Endothelial cell of umbilical vein (primary cell): ENCODE measurements around the gene LAMTOR4. TPM values are rescaled to one million over a fixed set of nuclear protein-coding genes. Genes with fewer than 3 reads are reported as not detected.

Experiments used
- BruUV-seq: library from RNA; stranded (reverse); fragments of 400-500 nt; replicated peaks from 2 replicates; lab custom pipeline; 2021; lab: Mats Ljungman, UMichigan
- CTCF ChIA-PET: fragments of 300-600, 350-600 bp; sonication (Branson Sonifier 250); formaldehyde crosslinking; loops from one replicate; lab custom pipeline; 2021; ENCODE audit warnings: antibody characterized with exemption, inconsistent platforms; lab: Charles Lee
- POLR2A ChIA-PET: fragments of 300-600, 350-600 bp; sonication (Branson Sonifier 250); formaldehyde crosslinking; loops from one replicate; lab custom pipeline; 2021; ENCODE audit warnings: antibody characterized with exemption, inconsistent platforms; lab: Charles Lee
- DNase-seq: peaks from one replicate; pipeline ENCODE4 v3.0.0-alpha.2; 2011; ENCODE audit warnings: low read depth, low spot score
- FAIRE-seq: peaks from 2 replicates; lab custom pipeline; 2011; peaks lifted over from hg19 to GRCh38; lab: Jason Lieb, UNC
- H2AFZ ChIP-seq: 2 replicates; pipeline ENCODE4 v1.6.0; 2012; ENCODE audit warnings: low read depth, low read length, control low read depth, inconsistent platforms
- H3K27ac ChIP-seq: 2 replicates; pipeline ENCODE4 v1.5.1; 2011; ENCODE audit warnings: low read depth, mild to moderate bottlenecking, control low read depth, low read length, moderate library complexity; ENCODE audit not compliant: insufficient read depth
- H3K27me3 ChIP-seq, 2 experiments: 2 replicates each; pipeline versions ENCODE4 v1.6.0 to v1.6.1; 2011; ENCODE audit warnings: low read length in 2 of 2, mixed read lengths in 1 of 2; ENCODE audit not compliant: control insufficient read depth in 2 of 2, insufficient read depth in 2 of 2
- H3K36me3 ChIP-seq, 2 experiments: 2 replicates in 1 of 2; 3 replicates in 1 of 2; pipeline ENCODE4 v1.5.1; 2011; ENCODE audit warnings: low read length in 2 of 2, mild to moderate bottlenecking in 1 of 2, moderate library complexity in 1 of 2; ENCODE audit not compliant: control insufficient read depth in 2 of 2, insufficient read depth in 2 of 2; ENCODE audit errors: extremely low read depth in 1 of 2
- H3K4me1 ChIP-seq: 3 replicates; pipeline ENCODE4 v1.5.1; 2011; ENCODE audit warnings: mild to moderate bottlenecking, low read length; ENCODE audit not compliant: control insufficient read depth, insufficient read depth; ENCODE audit errors: extremely low read depth
- H3K4me2 ChIP-seq: 2 replicates; pipeline ENCODE4 v1.6.1; 2011; ENCODE audit warnings: low read length, control low read depth, mixed read lengths; ENCODE audit not compliant: insufficient read depth
- H3K4me3 ChIP-seq, 3 experiments: fragments of 200-600 bp in 1 of 3; sonication (generic), shearing (Covaris generic) in 1 of 3; replicated peaks in 1 of 3; 2 replicates each; pipeline ENCODE4 v1.5.1; 2011 to 2016; ENCODE audit warnings: control low read depth in 3 of 3, low read length in 3 of 3, mild to moderate bottlenecking in 2 of 3, inconsistent platforms in 1 of 3, low read depth in 1 of 3, moderate library complexity in 1 of 3; ENCODE audit not compliant: insufficient read depth in 1 of 3
- H3K79me2 ChIP-seq: 2 replicates; pipeline ENCODE4 v1.6.0; 2012; ENCODE audit warnings: low read length, inconsistent platforms; ENCODE audit not compliant: control insufficient read depth, insufficient read depth
- H3K9ac ChIP-seq: replicated peaks from 2 replicates; pipeline ENCODE3; 2011; ENCODE audit warnings: low read length, control low read depth; ENCODE audit not compliant: insufficient read depth; ENCODE audit errors: extremely low read depth
- H3K9me1 ChIP-seq: replicated peaks from 3 replicates; pipeline ENCODE4 v1.6.0; 2011; ENCODE audit warnings: mild to moderate bottlenecking, low read length; ENCODE audit not compliant: control insufficient read depth, insufficient read depth; ENCODE audit errors: extremely low read depth
- H3K9me3 ChIP-seq: replicated peaks from 2 replicates; pipeline ENCODE4 v1.5.1; 2012; ENCODE audit warnings: low read length, inconsistent platforms; ENCODE audit not compliant: control insufficient read depth, insufficient read depth
- H4K20me1 ChIP-seq: replicated peaks from 2 replicates; pipeline ENCODE3; 2011; ENCODE audit warnings: mild to moderate bottlenecking, low read length; ENCODE audit not compliant: control insufficient read depth, insufficient read depth; ENCODE audit errors: extremely low read depth
- EZH2 ChIP-seq: IDR thresholded peaks from 2 replicates; pipeline ENCODE4 v1.6.1; 2012; ENCODE audit warnings: borderline replicate concordance, low read depth, mild to moderate bottlenecking, moderate library complexity, low read length, inconsistent platforms; ENCODE audit not compliant: severe bottlenecking
- FOS ChIP-seq: IDR thresholded peaks from 2 replicates; pipeline ENCODE4 v1.6.1; 2011; ENCODE audit warnings: mild to moderate bottlenecking, low read length, moderate library complexity, borderline replicate concordance; ENCODE audit not compliant: insufficient read depth
- GATA2 ChIP-seq: IDR thresholded peaks from 2 replicates; pipeline ENCODE4 v1.7.0; 2011; ENCODE audit warnings: low read depth, mild to moderate bottlenecking, moderate library complexity, mixed read lengths, low read length; ENCODE audit not compliant: insufficient read length, insufficient read depth
- JUN ChIP-seq: IDR thresholded peaks from 2 replicates; pipeline ENCODE4 v1.6.1; 2011; ENCODE audit warnings: borderline replicate concordance, low read depth; ENCODE audit not compliant: insufficient read length, insufficient read depth
- MYC ChIP-seq: IDR thresholded peaks from one replicate; pipeline ENCODE4 v1.6.1; 2011; ENCODE audit warnings: mild to moderate bottlenecking, low read depth, low read length
- POLR2A ChIP-seq: IDR thresholded peaks from 2 replicates; pipeline ENCODE4 v1.6.1; 2012; ENCODE audit warnings: low read depth, mild to moderate bottlenecking, control low read depth, low read length
- POLR2AphosphoS5 ChIP-seq: IDR thresholded peaks from 2 replicates; pipeline ENCODE4 v1.6.1; 2012; ENCODE audit warnings: low read depth, mild to moderate bottlenecking, control low read depth, low read length, moderate library complexity; ENCODE audit not compliant: insufficient read depth
- dilution Hi-C: fragments of 300-500 bp; cut with MboI; formaldehyde crosslinking; loops from one replicate; pipeline ENCODE4 v1.15.0; 2019; ENCODE audit warnings: low sequenced_read_pairs; ENCODE audit not compliant: extremely low pct_ligation_motif_present
- intact Hi-C: fragments of 100-400 bp; cut with micrococcal nuclease; formaldehyde crosslinking; loops from one replicate; pipeline ENCODE4 v1.10.0; 2022
- polyA plus RNA-seq, 4 experiments: library from polyadenylated mRNA; depleted of rRNA in 3 of 4; stranded (reverse) in 3 of 4; unstranded in 1 of 4; fragments of >200 nt; gene quantifications; 2 replicates each; pipeline versions ENCODE4 v1.2.1 to v1.2.3, GENCODE V29; 2011 to 2012; ENCODE audit warnings: missing spikeins in 1 of 4
- total RNA-seq: library from RNA; stranded (reverse); gene quantifications from 2 replicates; pipeline ENCODE4 v1.2.3, GENCODE V29; 2021
- TF ChIP-seq, protein P1 (sequence below): IDR thresholded peaks from 2 replicates; pipeline ENCODE4 v1.6.1; 2011; ENCODE audit not compliant: insufficient read depth, insufficient read length
- TF ChIP-seq, protein P2 (sequence below), 2 donors: IDR thresholded peaks; 1 replicate in 1 of 2; 2 replicates in 1 of 2; pipeline ENCODE4 v1.5.1; 2011; ENCODE audit warnings: low read length in 2 of 2, mild to moderate bottlenecking in 2 of 2, moderate library complexity in 2 of 2, control low read depth in 1 of 2, inconsistent platforms in 1 of 2, low read depth in 1 of 2; ENCODE audit not compliant: insufficient read depth in 1 of 2; ENCODE audit errors: extremely low read depth in 1 of 2

LAMTOR4 gene
- total and polyA plus RNA-seq, 2 donors (not counting 3 experiments of a cell fraction or from before 2014, with no cell fraction given) = 139 to 520 TPM

GRCh38 chr7:100141555-100141949 is 7.2 kb upstream of the LAMTOR4 start:
- BruUV-seq = no TSS peak
- Histone ChIP-seq H2AFZ (no peak overlapping the region), H3K27me3 (peaks cover 0 to 3% of the 10 kb centered on the region in 2 experiments), H3K4me2 (no peak overlapping the region), H3K9ac (no peak overlapping the region), H4K20me1 (no peaks in the 10 kb centered on the region), H3K4me1 (no peaks in the 10 kb centered on the region), H3K27ac (no peak overlapping the region), H3K36me3 (no peaks in the 10 kb centered on the region), H3K4me3 (no peak overlapping the region), H3K79me2 (no peaks in the 10 kb centered on the region), H3K9me1 (no peaks in the 10 kb centered on the region), H3K9me3 (no peaks in the 10 kb centered on the region)
- DNase-seq (no peak), FAIRE-seq (peak; percentile 42)
- intact Hi-C loops = loop anchor here (10.0 kb wide), 1 partner anchor 913 kb away; no protein-coding TSS in a partner anchor
- ChIA-PET POLR2A (no interaction called here), CTCF (interaction anchor here (1.1 to 1.8 kb wide), 4 partner anchors 9 to 266 kb away, joined by 3 to 14 read pairs (median 6); no protein-coding TSS in a partner anchor)
- no peak for TF ChIP-seq MYC
- TF ChIP-seq, protein P1, sequence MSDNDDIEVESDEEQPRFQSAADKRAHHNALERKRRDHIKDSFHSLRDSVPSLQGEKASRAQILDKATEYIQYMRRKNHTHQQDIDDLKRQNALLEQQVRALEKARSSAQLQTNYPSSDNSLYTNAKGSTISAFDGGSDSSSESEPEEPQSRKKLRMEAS = no peak
- no peak for TF ChIP-seq POLR2A
- TF ChIP-seq EZH2 = no peak
- TF ChIP-seq, protein P2, sequence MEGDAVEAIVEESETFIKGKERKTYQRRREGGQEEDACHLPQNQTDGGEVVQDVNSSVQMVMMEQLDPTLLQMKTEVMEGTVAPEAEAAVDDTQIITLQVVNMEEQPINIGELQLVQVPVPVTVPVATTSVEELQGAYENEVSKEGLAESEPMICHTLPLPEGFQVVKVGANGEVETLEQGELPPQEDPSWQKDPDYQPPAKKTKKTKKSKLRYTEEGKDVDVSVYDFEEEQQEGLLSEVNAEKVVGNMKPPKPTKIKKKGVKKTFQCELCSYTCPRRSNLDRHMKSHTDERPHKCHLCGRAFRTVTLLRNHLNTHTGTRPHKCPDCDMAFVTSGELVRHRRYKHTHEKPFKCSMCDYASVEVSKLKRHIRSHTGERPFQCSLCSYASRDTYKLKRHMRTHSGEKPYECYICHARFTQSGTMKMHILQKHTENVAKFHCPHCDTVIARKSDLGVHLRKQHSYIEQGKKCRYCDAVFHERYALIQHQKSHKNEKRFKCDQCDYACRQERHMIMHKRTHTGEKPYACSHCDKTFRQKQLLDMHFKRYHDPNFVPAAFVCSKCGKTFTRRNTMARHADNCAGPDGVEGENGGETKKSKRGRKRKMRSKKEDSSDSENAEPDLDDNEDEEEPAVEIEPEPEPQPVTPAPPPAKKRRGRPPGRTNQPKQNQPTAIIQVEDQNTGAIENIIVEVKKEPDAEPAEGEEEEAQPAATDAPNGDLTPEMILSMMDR (IDR thresholded peaks at IDR 0.05; ENCODE audit: extremely low read depth in 1 of 2, insufficient read depth in 1 of 2, low read depth in 1 of 2, low read length in 2 of 2) = no peak
- no peak for TF ChIP-seq JUN
- TF ChIP-seq GATA2 = no peak
- TF ChIP-seq FOS = no peak
- no peak for TF ChIP-seq POLR2AphosphoS5
- dilution Hi-C loops = no loop called here
